ENCODE results near the gene RD3L. TPM values are rescaled to one million over a fixed set of nuclear protein-coding genes. Genes with fewer than 3 reads are reported as not detected.

The RD3L gene
- total and polyA plus RNA-seq, 10 of the 15 experiments (the other 5 are each of a cell fraction or from before 2014, with no cell fraction given): not detected

- Histone ChIP-seq H3K36me3 (ENCODE audit: control insufficient read depth in 2 of 2, insufficient read depth in 2 of 2, low read length in 1 of 2) (no peaks in the 10 kb centered on the region), H3K4me1 (ENCODE audit: control insufficient read depth, insufficient read depth, low read length) (no peaks in the 10 kb centered on the region), H2AFZ (ENCODE audit: control insufficient read depth, low read depth, low read length) (no peak overlapping the region), H3K9me3 (replicated peaks; ENCODE audit: control insufficient read depth, insufficient read depth, low read length) (no peaks in the 10 kb centered on the region), H3K4me2 (ENCODE audit: control insufficient read depth, insufficient read depth) (no peak overlapping the region), H3K4me3 (no peak overlapping the region), H4K20me1 (ENCODE audit: control insufficient read depth, insufficient read depth) (no peaks in the 10 kb centered on the region), H3K27ac (ENCODE audit: control insufficient read depth, insufficient read depth) (no peak overlapping the region), H3K27me3 (replicated peaks in 1 of 2; ENCODE audit: control insufficient read depth in 2 of 2, insufficient read depth in 2 of 2, low read length in 1 of 2) (no peaks in the 10 kb centered on the region), H3K79me2 (ENCODE audit: control insufficient read depth, insufficient read depth, low read length) (no peaks in the 10 kb centered on the region), H3K9ac (ENCODE audit: control insufficient read depth, insufficient read depth, low read length) (no peak overlapping the region)
- ChIA-PET RAD21 (ENCODE audit: unreplicated experiment) (no interaction called here), CTCF (interaction anchor here (0.8 to 2.0 kb wide), 4 partner anchors 11 to 143 kb away, joined by 3 to 5 read pairs (median 3); no protein-coding TSS in a partner anchor), SMC1A (ENCODE audit: uncharacterized antibody, unreplicated experiment) (no interaction called here), POLR2A (no interaction called here)
- TF ChIP-seq JUND (IDR thresholded peaks at IDR 0.05; ENCODE audit: low read depth, low read length) (no peak), IKZF2 (IDR thresholded peaks at IDR 0.05) (no peak), ZNF384 (IDR thresholded peaks at IDR 0.05; ENCODE audit: borderline replicate concordance, low read depth, low read length) (no peak), PKNOX1 (IDR thresholded peaks at IDR 0.05) (no peak)
- TF ChIP-seq, protein P1, sequence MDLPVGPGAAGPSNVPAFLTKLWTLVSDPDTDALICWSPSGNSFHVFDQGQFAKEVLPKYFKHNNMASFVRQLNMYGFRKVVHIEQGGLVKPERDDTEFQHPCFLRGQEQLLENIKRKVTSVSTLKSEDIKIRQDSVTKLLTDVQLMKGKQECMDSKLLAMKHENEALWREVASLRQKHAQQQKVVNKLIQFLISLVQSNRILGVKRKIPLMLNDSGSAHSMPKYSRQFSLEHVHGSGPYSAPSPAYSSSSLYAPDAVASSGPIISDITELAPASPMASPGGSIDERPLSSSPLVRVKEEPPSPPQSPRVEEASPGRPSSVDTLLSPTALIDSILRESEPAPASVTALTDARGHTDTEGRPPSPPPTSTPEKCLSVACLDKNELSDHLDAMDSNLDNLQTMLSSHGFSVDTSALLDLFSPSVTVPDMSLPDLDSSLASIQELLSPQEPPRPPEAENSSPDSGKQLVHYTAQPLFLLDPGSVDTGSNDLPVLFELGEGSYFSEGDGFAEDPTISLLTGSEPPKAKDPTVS (IDR thresholded peaks at IDR 0.05; ENCODE audit: low read depth, low read length): no peak
- ATAC-seq (no peak), DNase-seq (ENCODE audit: low read depth, low spot score) (no peak), FAIRE-seq (no peak)
- 0% methylated on average over 2 of the region's 2 CpGs for WGBS (ENCODE audit: insufficient coverage, insufficient replicate concordance, low lambda C conversion rate, missing lambda C conversion rate)
- intact Hi-C loops (cut with micrococcal nuclease; ENCODE audit: unreplicated experiment) (no loop called here), in situ Hi-C loops (cut with MboI) (no loop called here)
- no TSS peak for BruUV-seq (replicated peaks)
Measured at GRCh38 chr14:103935102-103935501, 7.2 kb downstream of the RD3L start.
